Measurements from ENCODE around the gene BBS9. TPM values are rescaled to one million over a fixed set of nuclear protein-coding genes. Genes with fewer than 3 reads are reported as not detected.

BBS9 gene
- total RNA-seq, 4 donors from 2014 or later = 22.0 to 72.5 (median 35.9) TPM

DNA sequence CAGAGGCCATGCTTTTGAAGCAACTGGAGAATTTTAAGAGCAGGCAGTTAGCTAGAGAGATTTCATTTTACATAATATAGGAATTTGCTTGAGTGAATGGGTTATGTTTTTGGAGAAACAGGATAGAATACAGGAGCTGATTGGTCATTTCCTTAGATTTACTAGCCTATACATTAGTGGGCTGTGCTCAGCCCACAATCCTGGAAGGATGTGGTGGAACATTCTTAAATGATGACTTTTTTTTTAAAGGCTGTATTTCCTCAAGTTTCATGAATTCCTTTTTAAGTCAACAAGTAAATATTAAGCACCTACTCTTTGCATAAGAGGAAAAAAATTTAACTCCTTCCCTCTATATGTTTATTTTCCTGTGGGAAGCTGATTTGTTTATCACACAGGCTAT is 461.6 kb downstream of the BBS9 start:
- Histone ChIP-seq H3K4me3 (no peak overlapping the region), H3K9me3 (no peaks in the 10 kb centered on the region), H3K4me1 (peaks cover 0 to 26% (median 2%) of the 10 kb centered on the region in 4 donors), H3K36me3 (no peaks in the 10 kb centered on the region), H3K27me3 (no peaks in the 10 kb centered on the region), H3K27ac (no peak overlapping the region)
- TF ChIP-seq EP300 (IDR thresholded peaks at IDR 0.05) = no peak
- TF ChIP-seq POLR2A (IDR thresholded peaks at IDR 0.05) = no peak
- no peak for TF ChIP-seq CTCF (IDR thresholded peaks at IDR 0.05)
- DNase-seq (ENCODE audit: low spot score in 2 of 2) = no peak

GRCh38 chr7:33591490-33591889 is 462.1 kb downstream of the BBS9 start:
- TF ChIP-seq POLR2A (IDR thresholded peaks at IDR 0.05) (no peak), CTCF (IDR thresholded peaks at IDR 0.05) (no peak), EP300 (IDR thresholded peaks at IDR 0.05) (no peak)
- no peak overlapping the region for H3K4me3 ChIP-seq
- WGBS, 2 donors = 60 to 77% methylated on average over 5 of the region's 5 CpGs

DNA sequence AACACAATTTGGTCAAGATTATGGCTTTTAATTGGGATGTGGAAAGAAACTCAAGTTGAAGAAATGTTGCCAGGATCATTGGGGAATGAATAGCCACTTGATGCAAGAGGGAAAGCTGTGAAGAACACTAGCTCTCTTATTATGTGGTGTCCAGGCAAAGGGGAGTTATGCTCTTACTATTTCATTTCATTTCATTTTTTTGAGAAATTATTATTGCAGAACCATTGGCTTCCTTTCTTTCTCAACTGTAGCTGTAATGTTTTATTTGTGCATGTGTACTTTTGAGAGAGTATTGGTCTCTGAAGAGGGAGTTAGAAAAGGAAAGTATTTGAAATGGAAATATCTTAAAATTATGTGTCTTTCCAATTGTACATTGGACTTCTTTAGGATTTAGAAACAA is 463.4 kb downstream of the BBS9 start:
- Histone ChIP-seq H3K36me3 (no peaks in the 10 kb centered on the region), H3K27ac (no peak overlapping the region), H3K9me3 (no peaks in the 10 kb centered on the region), H3K27me3 (no peaks in the 10 kb centered on the region), H3K4me1 (peaks cover 0 to 26% (median 2%) of the 10 kb centered on the region in 4 donors), H3K4me3 (no peak overlapping the region)
- TF ChIP-seq POLR2A (IDR thresholded peaks at IDR 0.05) (no peak), CTCF (IDR thresholded peaks at IDR 0.05) (no peak), EP300 (IDR thresholded peaks at IDR 0.05) (no peak)
- no peak for DNase-seq (ENCODE audit: low spot score in 2 of 2)

More at GRCh38 chr7:33591490-33591889, 462.1 kb downstream of the BBS9 start:
- Histone ChIP-seq H3K36me3 (no peaks in the 10 kb centered on the region), H3K9me3 (no peaks in the 10 kb centered on the region), H3K4me1 (peaks cover 0 to 26% (median 2%) of the 10 kb centered on the region in 4 donors), H3K27me3 (no peaks in the 10 kb centered on the region), H3K27ac (no peak overlapping the region)
- DNase-seq (ENCODE audit: low spot score in 2 of 2) = no peak

GRCh38 chr7:33593611-33594010 is 464.2 kb downstream of the BBS9 start:
- no peak for DNase-seq (ENCODE audit: low spot score in 2 of 2)
- Histone ChIP-seq H3K4me3 (no peak overlapping the region), H3K9me3 (no peaks in the 10 kb centered on the region), H3K4me1 (peaks cover 0 to 26% (median 2%) of the 10 kb centered on the region in 4 donors), H3K27me3 (no peaks in the 10 kb centered on the region), H3K36me3 (no peaks in the 10 kb centered on the region), H3K27ac (no peak overlapping the region)
- 62% methylated on average over 3 of the region's 3 CpGs for WGBS, 2 donors
- TF ChIP-seq CTCF (IDR thresholded peaks at IDR 0.05) (no peak), EP300 (IDR thresholded peaks at IDR 0.05) (no peak), POLR2A (IDR thresholded peaks at IDR 0.05) (no peak)

DNA sequence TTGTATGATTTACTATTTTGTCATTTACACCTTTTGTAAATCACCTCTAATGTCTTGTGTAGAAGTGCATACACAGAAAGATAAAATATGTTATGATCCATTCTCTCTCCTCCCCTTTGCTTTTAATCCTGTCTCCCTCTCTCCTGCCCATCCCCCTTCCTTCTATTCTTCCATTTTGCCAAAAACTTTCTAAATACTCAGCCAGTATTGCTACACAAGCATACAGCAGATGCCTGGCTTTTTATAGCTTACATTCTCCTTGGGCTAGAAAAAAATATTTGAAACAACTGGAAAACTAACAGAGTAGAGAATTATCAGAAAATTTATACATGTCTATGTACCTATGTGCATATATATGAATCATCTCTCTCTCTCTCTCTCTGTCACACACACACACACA is 467.3 kb downstream of the BBS9 start:
- no peaks in the 10 kb centered on the region for H3K9me3 ChIP-seq
- no peak overlapping the region for H3K4me3 ChIP-seq
- TF ChIP-seq EP300 (IDR thresholded peaks at IDR 0.05) = no peak
- TF ChIP-seq CTCF (IDR thresholded peaks at IDR 0.05) = no peak
- TF ChIP-seq POLR2A (IDR thresholded peaks at IDR 0.05) = no peak
- H3K4me1 ChIP-seq = peaks cover 0 to 23% (median 2%) of the 10 kb centered on the region in 4 donors
- DNase-seq (ENCODE audit: low spot score in 2 of 2) = no peak
- no peak overlapping the region for H3K27ac ChIP-seq
- no peaks in the 10 kb centered on the region for H3K27me3 ChIP-seq
- H3K36me3 ChIP-seq = no peaks in the 10 kb centered on the region

All from tibial nerve (tissue), 4 donors.